Measurements from ENCODE around the gene MRGPRE. TPM values are rescaled to one million over a fixed set of nuclear protein-coding genes. Genes with fewer than 3 reads are reported as not detected.

The MRGPRE gene
- total and polyA plus RNA-seq, 2 donors = 0.18 TPM; not detected in 1

GRCh38 chr11:3213659-3214419 is 18.4 kb downstream of the MRGPRE start:
- DNase-seq (ENCODE audit: extremely low spot score) = no peak
- 59% methylated on average over 24 of the region's 24 CpGs for WGBS
- Histone ChIP-seq H3K36me3 (ENCODE audit: insufficient read depth) (no peaks in the 10 kb centered on the region), H3K4me3 (ENCODE audit: low read depth, low read length) (no peak overlapping the region), H3K27ac (ENCODE audit: low read depth) (no peak overlapping the region), H3K4me1 (ENCODE audit: insufficient read depth) (no peaks in the 10 kb centered on the region)

- Histone ChIP-seq H3K4me1 (ENCODE audit: insufficient read depth) (no peaks in the 10 kb centered on the region), H3K36me3 (ENCODE audit: insufficient read depth) (no peaks in the 10 kb centered on the region), H3K27ac (ENCODE audit: low read depth) (no peak overlapping the region), H3K4me3 (ENCODE audit: low read depth, low read length) (no peak overlapping the region)
- 93% methylated on average over 6 of the region's 6 CpGs for WGBS
- no peak for DNase-seq (ENCODE audit: extremely low spot score)
These were observed 23.9 kb downstream of the MRGPRE start for GRCh38 chr11:3208272-3208671.

- no peak overlapping the region for H3K27ac ChIP-seq (ENCODE audit: low read depth)
- H3K4me3 ChIP-seq (ENCODE audit: low read depth, low read length) = no peak overlapping the region
- H3K4me1 ChIP-seq (ENCODE audit: insufficient read depth) = no peaks in the 10 kb centered on the region
- WGBS = 77% methylated on average over 8 of the region's 8 CpGs
- H3K36me3 ChIP-seq (ENCODE audit: insufficient read depth) = no peaks in the 10 kb centered on the region
- DNase-seq (ENCODE audit: extremely low spot score) = no peak
These were observed 24.6 kb downstream of the MRGPRE start for GRCh38 chr11:3207526-3208189.

GRCh38 chr11:3206922-3207204 is 25.4 kb downstream of the MRGPRE start:
- DNase-seq (ENCODE audit: extremely low spot score) = no peak
- Histone ChIP-seq H3K4me1 (ENCODE audit: insufficient read depth) (no peaks in the 10 kb centered on the region), H3K27ac (ENCODE audit: low read depth) (no peak overlapping the region), H3K36me3 (ENCODE audit: insufficient read depth) (no peaks in the 10 kb centered on the region), H3K4me3 (ENCODE audit: low read depth, low read length) (no peak overlapping the region)
- 100% methylated on average over 1 of the region's 1 CpG for whole genome bisulfite sequencing

- Histone ChIP-seq H3K4me1 (ENCODE audit: insufficient read depth) (no peaks in the 10 kb centered on the region), H3K36me3 (ENCODE audit: insufficient read depth) (no peaks in the 10 kb centered on the region), H3K4me3 (ENCODE audit: low read depth, low read length) (no peak overlapping the region), H3K27ac (ENCODE audit: low read depth) (no peak overlapping the region)
- WGBS = 82% methylated on average over 8 of the region's 8 CpGs
- DNase-seq (ENCODE audit: extremely low spot score) = no peak
These were observed 25.9 kb downstream of the MRGPRE start for GRCh38 chr11:3206156-3206921.

GRCh38 chr11:3205261-3206155 is 26.7 kb downstream of the MRGPRE start:
- Histone ChIP-seq H3K4me3 (ENCODE audit: low read depth, low read length) (no peak overlapping the region), H3K4me1 (ENCODE audit: insufficient read depth) (no peaks in the 10 kb centered on the region), H3K36me3 (ENCODE audit: insufficient read depth) (no peaks in the 10 kb centered on the region), H3K27ac (ENCODE audit: low read depth) (no peak overlapping the region)
- 45% methylated on average over 16 of the region's 16 CpGs for WGBS
- no peak for DNase-seq (ENCODE audit: extremely low spot score)

- Histone ChIP-seq H3K4me3 (ENCODE audit: low read depth, low read length) (no peak overlapping the region), H3K4me1 (ENCODE audit: insufficient read depth) (no peaks in the 10 kb centered on the region), H3K27ac (ENCODE audit: low read depth) (no peak overlapping the region), H3K36me3 (ENCODE audit: insufficient read depth) (no peaks in the 10 kb centered on the region)
- 87% methylated on average over 24 of the region's 24 CpGs for WGBS
- DNase-seq (ENCODE audit: extremely low spot score) = no peak
These were observed 27.8 kb downstream of the MRGPRE start for GRCh38 chr11:3204141-3205015.

- H3K4me3 ChIP-seq (ENCODE audit: low read depth, low read length) = no peak overlapping the region
- 3% methylated on average over 51 of the region's 51 CpGs for WGBS
- no peak overlapping the region for H3K27ac ChIP-seq (ENCODE audit: low read depth)
- no peaks in the 10 kb centered on the region for H3K4me1 ChIP-seq (ENCODE audit: insufficient read depth)
- H3K36me3 ChIP-seq (ENCODE audit: insufficient read depth) = no peaks in the 10 kb centered on the region
- DNase-seq (ENCODE audit: extremely low spot score) = no peak
These were observed 28.8 kb downstream of the MRGPRE start for GRCh38 chr11:3203221-3204043.

GRCh38 chr11:3202759-3203158 is 29.5 kb downstream of the MRGPRE start:
- no peak for DNase-seq (ENCODE audit: extremely low spot score)
- H3K36me3 ChIP-seq (ENCODE audit: insufficient read depth) = no peaks in the 10 kb centered on the region
- no peaks in the 10 kb centered on the region for H3K4me1 ChIP-seq (ENCODE audit: insufficient read depth)
- H3K4me3 ChIP-seq (ENCODE audit: low read depth, low read length) = no peak overlapping the region
- no peak overlapping the region for H3K27ac ChIP-seq (ENCODE audit: low read depth)
- WGBS = 9% methylated on average over 17 of the region's 17 CpGs

- H3K4me1 ChIP-seq (ENCODE audit: insufficient read depth) = no peaks in the 10 kb centered on the region
- H3K27ac ChIP-seq (ENCODE audit: low read depth) = no peak overlapping the region
- H3K4me3 ChIP-seq (ENCODE audit: low read depth, low read length) = no peak overlapping the region
- 71% methylated on average over 7 of the region's 7 CpGs for WGBS
- H3K36me3 ChIP-seq (ENCODE audit: insufficient read depth) = no peaks in the 10 kb centered on the region
- DNase-seq (ENCODE audit: extremely low spot score) = no peak
These were observed 29.9 kb downstream of the MRGPRE start for GRCh38 chr11:3202305-3202704.

- 78% methylated on average over 17 of the region's 17 CpGs for WGBS
- Histone ChIP-seq H3K4me3 (ENCODE audit: low read depth, low read length) (no peak overlapping the region), H3K4me1 (ENCODE audit: insufficient read depth) (no peaks in the 10 kb centered on the region), H3K27ac (ENCODE audit: low read depth) (no peak overlapping the region), H3K36me3 (ENCODE audit: insufficient read depth) (no peaks in the 10 kb centered on the region)
- no peak for DNase-seq (ENCODE audit: extremely low spot score)
These were observed 30.5 kb downstream of the MRGPRE start for GRCh38 chr11:3201677-3202181.

GRCh38 chr11:3201112-3201581 is 31.1 kb downstream of the MRGPRE start:
- Histone ChIP-seq H3K27ac (ENCODE audit: low read depth) (no peak overlapping the region), H3K4me1 (ENCODE audit: insufficient read depth) (no peaks in the 10 kb centered on the region), H3K36me3 (ENCODE audit: insufficient read depth) (no peaks in the 10 kb centered on the region), H3K4me3 (ENCODE audit: low read depth, low read length) (no peak overlapping the region)
- no peak for DNase-seq (ENCODE audit: extremely low spot score)
- 80% methylated on average over 15 of the region's 15 CpGs for WGBS
